HG03108 (cell line): ENCODE measurements around the gene FILIP1.

Experiments
- ATAC-seq: cut with Tn5 transposase; IDR thresholded peaks from one replicate; pipeline ENCODE4 v1.9.1; 2021; ENCODE audit warnings: moderate library complexity; ENCODE audit not compliant: unreplicated experiment

FILIP1 gene

DNA sequence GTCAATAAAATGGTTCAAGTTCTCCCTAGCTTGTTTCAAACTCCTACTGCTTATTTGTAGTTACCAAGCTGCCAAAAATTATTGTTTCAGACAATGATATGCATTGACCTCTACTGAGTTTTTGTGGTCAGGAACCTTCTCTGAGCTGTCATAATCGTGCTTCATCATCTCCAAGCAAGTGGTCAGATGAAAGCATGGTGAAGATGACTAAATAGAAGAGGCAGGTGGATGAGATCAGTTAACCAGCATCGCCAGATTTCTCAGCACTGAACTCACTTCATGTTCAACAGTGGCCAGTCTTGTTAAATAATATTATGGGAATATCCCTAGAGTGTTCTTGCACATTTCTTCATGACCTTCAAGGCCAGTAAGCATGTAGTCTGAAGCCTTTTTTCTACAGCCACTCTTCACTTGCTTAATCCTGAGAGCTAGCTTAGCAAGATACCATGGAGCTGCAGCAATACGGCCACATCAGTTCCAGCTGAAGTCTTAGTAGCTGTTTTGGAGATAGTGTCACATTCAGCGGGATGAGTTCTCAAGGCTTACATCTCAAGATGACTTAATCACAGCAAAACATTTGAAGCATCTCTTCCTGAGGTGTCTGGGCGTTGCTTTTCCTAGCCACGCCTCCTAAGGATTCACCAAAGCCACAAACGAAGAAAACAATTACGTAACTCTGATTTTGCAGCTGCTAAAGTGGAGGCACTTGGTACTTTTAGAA, 107.4 kb downstream of the FILIP1 start:
- no peak for ATAC-seq

DNA sequence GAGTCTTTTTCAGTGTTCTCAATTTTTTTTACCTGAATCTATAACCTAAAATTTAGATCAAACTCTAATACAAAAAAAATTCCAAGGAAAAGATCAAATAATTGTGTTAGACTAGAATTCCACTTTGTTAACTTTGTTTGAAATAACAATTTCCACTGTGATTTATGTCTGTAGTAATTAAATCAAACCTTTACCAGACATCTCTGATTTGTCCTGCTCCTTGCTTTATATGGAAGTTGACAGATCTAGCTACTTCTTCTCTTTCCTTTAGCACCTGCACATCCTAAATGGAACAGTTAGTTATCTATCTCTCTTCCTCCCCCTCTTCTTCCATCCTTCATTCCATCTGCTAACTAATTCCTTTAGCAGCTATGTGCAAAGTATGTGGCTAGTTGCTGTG, 109.5 kb downstream of the FILIP1 start:
- no peak for ATAC-seq

- no peak for ATAC-seq
Measured at GRCh38 chr6:75382634-75382900, 111.0 kb downstream of the FILIP1 start.

GRCh38 chr6:75381877-75382633, 111.5 kb downstream of the FILIP1 start:
- no peak for ATAC-seq

DNA sequence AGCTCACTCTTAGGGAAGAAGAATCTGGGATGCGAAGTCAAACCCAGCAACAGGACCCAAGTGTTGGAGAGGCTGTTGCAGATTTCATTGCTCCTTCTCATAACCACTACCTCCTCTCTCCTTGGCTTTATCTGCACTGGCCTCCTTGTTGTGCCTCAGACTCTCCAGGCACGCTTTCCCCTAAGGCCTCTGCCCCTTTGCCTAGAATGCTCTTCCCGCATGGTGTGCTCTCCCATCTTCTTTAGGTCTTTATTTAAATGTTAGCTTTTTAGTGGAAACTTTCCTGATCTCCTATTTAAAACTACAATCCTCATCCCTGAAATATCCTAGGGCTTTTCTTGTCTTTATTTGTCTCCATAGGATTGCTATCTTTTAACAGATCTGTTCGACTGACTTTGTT, 114.1 kb downstream of the FILIP1 start:
- ATAC-seq: no peak

GRCh38 chr6:75378101-75378500, 115.5 kb downstream of the FILIP1 start:
- ATAC-seq: no peak

GRCh38 chr6:75377386-75377785, 116.2 kb downstream of the FILIP1 start:
- ATAC-seq: no peak

- ATAC-seq: no peak
Measured at GRCh38 chr6:75376347-75377024, 117.1 kb downstream of the FILIP1 start.

GRCh38 chr6:75374961-75375400, 118.6 kb downstream of the FILIP1 start:
- no peak for ATAC-seq

DNA sequence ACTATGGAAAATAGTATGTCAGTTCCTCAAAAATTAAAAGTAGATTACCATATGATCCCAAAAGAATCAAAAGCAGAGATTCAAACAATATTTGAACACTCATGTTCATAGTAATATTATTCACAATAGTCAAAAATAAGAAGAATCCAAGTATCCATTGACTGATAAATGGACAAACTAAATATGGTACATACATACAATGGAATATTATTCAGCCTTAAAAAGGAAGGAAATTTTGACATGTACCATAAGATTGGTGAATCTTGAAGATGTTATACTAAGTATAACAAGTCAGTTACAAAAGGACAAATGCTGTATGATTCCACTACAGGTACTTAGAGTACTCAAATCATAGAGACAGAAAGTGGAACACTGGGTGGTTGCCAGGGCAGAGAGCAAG, 120.7 kb downstream of the FILIP1 start:
- no peak for ATAC-seq

DNA sequence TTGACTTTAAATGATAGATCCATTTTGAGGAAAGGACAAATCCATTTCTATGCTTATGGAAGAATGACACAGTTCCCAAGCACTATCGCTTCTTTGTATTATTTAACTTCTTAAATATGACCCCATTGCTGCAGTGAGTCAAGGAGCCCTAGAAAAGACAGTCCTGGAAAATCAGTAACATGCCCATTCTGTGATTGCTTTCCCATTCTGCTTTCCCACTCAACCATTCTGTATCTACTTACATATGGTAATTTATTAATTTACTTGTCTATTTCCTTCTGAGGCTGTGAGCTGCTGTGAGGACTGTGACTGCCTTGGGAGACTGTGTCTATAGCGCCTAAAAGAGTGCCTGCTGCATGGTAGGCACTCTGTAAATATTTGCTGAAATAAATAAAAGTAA, 123.6 kb downstream of the FILIP1 start:
- no peak for ATAC-seq

DNA sequence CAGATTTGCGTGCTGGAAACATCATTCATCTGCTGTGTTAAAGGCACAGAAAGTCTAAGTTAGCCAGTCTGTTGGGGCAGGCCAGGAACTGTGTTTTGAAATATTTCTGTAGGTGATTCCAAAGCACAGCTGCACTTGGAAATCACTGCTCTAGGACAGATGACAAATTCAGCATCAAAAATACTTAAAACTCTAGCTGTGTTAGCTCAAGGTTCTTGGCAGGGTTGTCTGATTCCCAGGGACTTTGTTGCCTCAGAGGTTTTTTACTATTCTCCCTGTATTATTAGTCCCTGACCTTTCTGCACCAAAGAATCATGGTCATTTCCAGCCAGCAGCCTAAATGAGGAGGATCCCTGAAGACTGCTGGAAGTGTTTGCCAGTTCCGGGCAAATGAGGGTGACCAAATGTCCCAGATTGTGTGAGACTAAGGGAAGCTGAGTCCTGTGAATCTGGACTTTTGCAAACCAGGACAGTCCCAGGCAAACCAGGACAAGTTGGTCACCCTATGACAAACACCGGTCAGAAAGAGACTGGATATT, 124.7 kb downstream of the FILIP1 start:
- ATAC-seq: no peak

DNA sequence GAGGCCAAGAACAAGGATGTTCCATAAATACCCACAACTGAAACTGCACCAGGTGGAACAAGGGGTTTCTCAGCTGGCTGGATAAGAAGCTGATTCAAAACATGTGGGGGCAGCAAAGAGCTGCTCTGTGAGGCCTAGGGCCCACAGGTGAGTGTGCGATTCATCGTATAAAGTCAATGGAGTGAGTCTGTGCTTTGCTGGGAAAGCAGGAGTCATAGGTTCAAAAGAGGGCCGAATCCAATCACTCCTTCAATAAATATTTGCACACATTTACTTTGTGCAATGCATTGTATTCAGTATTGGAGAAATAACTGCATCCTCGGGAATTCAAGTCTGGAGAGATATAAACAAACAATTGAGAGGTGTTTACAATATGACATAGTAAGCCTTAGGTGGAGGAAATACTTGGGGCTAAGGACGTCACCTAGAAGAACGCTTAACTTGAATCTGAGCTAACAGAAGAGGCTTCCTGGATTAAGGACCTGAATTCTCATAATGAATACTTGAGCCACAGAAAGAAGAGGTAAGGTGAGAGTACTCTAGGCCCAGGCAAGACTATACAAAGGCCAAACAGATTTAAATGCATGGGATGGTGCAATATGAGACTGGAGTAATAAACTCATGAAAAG, 125.3 kb downstream of the FILIP1 start:
- ATAC-seq: no peak

DNA sequence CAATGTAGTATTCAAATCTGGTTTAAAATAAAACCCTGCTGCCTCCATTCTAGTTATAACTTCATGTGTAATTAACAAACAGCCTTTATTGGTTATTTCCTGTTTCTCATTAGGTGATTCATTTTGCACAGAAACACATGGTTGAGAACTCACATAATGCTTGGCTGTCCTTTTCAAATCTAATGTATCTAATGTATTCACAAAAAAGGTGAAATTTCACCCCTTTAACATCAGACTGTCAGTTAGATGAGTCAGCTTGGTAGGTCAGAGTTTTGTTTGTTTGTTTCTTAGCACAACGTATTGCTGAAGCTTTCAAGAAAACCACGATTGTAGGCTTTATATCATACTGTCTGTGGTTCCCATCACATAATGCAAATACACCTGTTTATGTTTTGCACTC, 130.3 kb downstream of the FILIP1 start:
- ATAC-seq: no peak

- no peak for ATAC-seq
Measured at GRCh38 chr6:75353644-75354043, 140.0 kb downstream of the FILIP1 start.

- ATAC-seq: no peak
Measured at GRCh38 chr6:75351570-75351969, 142.0 kb downstream of the FILIP1 start.

DNA sequence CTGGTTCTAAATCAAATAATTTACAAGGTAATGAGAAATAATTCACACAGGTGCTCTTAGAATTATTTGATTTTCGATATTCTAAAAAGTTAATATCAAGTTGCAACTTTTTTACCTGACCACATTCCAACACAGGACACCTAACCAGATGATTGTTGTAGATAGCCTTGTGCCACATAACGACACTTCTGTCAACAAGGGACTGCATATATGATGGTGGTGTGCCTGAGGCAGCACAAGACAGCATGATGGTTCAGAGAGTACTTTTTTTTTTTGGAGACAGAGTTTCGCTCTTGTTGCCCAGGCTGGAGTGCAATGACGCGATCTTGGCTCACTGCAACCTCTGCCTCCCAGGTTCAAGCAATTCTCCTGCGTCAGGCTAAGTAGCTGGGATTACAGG, 142.8 kb downstream of the FILIP1 start:
- ATAC-seq: no peak

DNA sequence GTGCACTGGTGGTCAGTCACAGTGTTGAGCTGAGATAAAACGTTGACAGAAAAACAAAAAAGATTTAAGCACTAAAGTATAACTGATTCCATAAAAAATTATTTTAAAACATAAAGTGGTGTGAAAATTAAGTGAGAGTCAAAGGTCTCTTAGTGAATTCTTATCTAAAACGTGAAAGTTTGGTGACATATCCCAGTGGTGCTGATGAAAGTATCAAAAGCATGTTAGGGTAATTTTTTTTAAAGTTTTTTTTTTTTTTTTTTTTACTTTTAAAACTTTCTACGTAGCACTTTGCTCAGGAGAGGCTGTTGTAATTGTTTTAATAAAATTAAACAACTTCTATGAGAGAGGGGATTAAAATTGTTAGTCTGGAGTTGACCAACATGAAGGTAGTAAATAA, 143.4 kb downstream of the FILIP1 start:
- no peak for ATAC-seq

DNA sequence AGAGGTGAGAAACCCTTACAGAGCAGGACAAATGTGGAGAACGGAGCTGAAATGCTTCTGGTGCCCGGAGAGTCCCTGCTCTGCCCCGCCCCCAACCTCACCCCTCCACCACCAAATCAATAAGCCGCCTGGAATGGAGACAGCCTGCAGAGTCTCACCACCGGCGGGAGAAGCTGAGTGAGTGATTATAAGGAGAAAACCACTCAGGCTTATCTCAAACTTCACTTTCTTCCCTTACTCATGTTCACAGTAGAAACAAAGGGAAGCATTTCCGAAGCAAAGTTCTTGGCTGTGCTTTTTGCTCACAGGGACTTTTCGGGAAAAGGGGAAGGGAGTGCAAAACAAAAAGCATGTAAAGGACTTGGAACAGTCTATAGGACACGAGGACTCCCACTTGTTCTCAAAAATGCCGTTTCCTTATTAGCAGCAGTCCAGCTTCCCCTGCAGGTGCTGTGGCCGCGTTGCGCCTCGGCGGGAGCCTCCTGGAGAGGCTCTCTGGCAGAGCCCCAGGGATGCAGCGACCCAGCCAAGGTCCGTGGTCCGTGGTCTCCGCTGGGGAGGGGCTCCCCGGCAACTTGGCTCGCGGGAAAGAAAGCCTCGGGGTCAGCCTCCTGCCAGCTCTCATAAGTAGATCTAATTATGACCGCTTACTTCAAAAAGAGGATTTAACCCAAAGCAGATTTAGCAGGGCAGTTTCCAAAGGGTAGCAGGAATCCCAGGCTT, 144.2 kb downstream of the FILIP1 start:
- ATAC-seq: no peak

- no peak for ATAC-seq
Measured at GRCh38 chr6:75348882-75349261, 144.7 kb downstream of the FILIP1 start.
